ENCODE results near the gene ZBTB44.
A peak's percentile ranks its signal among the peaks of the same experiment; 100 is the strongest.

The ZBTB44 gene

DNA sequence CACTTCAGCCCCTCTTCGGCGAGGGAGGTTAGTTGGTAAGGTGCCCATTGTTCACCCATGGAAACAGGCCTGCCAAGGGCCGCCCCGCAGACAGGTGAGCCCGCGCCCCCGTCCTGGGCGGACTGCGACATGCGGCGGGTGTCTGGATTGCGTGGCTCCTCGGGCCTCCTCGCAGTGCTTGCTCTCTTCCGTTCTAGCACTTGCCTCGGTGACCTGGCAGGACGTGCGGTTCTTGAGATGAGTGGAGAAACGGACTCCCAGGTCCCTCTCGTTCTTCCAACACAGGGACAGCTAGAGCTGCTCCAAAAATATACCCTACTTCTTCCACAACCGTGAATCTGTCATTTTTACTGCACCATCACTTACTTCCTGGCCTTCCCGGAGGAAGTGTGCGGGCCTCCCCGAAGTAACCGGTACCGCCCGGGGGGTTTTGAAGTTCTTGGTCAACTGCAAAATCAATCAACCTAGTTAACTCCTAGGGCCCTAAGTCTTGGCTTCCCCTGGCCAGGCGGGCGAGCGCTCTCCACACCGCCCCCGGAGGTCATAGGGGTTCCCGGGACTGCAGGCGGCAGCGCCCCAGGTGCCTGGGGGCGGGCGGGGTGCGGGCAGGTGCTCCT is 745 bp upstream of the ZBTB44 start:
- TF ChIP-seq, protein P1, sequence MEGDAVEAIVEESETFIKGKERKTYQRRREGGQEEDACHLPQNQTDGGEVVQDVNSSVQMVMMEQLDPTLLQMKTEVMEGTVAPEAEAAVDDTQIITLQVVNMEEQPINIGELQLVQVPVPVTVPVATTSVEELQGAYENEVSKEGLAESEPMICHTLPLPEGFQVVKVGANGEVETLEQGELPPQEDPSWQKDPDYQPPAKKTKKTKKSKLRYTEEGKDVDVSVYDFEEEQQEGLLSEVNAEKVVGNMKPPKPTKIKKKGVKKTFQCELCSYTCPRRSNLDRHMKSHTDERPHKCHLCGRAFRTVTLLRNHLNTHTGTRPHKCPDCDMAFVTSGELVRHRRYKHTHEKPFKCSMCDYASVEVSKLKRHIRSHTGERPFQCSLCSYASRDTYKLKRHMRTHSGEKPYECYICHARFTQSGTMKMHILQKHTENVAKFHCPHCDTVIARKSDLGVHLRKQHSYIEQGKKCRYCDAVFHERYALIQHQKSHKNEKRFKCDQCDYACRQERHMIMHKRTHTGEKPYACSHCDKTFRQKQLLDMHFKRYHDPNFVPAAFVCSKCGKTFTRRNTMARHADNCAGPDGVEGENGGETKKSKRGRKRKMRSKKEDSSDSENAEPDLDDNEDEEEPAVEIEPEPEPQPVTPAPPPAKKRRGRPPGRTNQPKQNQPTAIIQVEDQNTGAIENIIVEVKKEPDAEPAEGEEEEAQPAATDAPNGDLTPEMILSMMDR (IDR thresholded peaks at IDR 0.05) = no peak
- Histone ChIP-seq H3K4me3 (peak overlapping the region; percentile 72 to 87), H3K9me3 (no peaks in the 10 kb centered on the region), H3K36me3 (no peaks in the 10 kb centered on the region), H3K4me1 (peaks cover 0 to 38% (median 18%) of the 10 kb centered on the region in 4 donors), H3K27me3 (no peaks in the 10 kb centered on the region), H3K27ac (peak overlapping the region; percentile 90 to 91)
- peak in 1 of 2 donors; percentile 71 for DNase-seq
- intact Hi-C loops (cut with DNase I; ENCODE audit: low total_unique reads) = loop anchor here (10.0 kb wide), 3 partner anchors 311 to 579 kb away; partner anchors contain the start of gene PRDM10

DNA sequence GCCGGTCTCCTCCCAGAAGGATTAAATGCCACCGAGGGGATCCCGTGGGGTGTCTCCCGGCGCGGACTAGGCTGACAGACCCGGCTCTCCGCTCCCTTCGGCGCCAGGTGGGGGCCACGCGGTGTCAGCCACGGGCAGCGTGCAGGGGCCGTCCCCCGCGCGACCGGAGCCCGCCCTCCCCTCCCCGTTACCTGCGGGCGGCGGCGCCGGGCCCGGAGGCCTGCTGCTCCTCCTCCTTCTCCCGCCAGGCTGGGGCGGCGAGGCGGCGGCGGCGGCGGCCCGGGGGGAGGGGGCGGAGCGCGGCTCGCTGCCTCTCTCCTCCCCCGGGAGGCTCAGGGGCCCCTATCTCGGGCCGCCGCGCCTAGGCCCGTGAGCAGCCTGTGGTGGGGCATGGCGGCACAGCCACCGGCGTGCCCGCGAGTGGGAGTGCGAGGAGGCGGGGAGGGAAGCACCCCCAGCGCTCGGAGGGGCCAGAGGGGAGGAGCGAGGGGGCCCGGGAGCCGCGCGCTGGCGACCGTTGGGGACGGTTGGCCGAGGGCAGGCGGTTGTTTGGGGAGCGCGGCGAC is 450 bp downstream of the ZBTB44 start:
- peak overlapping the region; percentile 90 to 91 for H3K27ac ChIP-seq
- H3K36me3 ChIP-seq = no peaks in the 10 kb centered on the region
- peaks cover 0 to 48% (median 22%) of the 10 kb centered on the region in 4 donors for H3K4me1 ChIP-seq
- no peaks in the 10 kb centered on the region for H3K9me3 ChIP-seq
- intact Hi-C loops (cut with DNase I; ENCODE audit: low total_unique reads) = loop anchor here (10.0 kb wide), 3 partner anchors 309 to 581 kb away; partner anchors contain the start of gene PRDM10
- TF ChIP-seq, protein P1 (IDR thresholded peaks at IDR 0.05) = peak in 1 of 2 experiments; percentile 7
- DNase-seq = peak; percentile 41 to 80
- H3K4me3 ChIP-seq = peak overlapping the region; percentile 72 to 87
- no peaks in the 10 kb centered on the region for H3K27me3 ChIP-seq

GRCh38 chr11:130313383-130314183 is 1.1 kb downstream of the ZBTB44 start:
- no peaks in the 10 kb centered on the region for H3K9me3 ChIP-seq
- intact Hi-C loops (cut with DNase I; ENCODE audit: low total_unique reads) = loop anchor here (10.0 kb wide), 3 partner anchors 309 to 581 kb away; partner anchors contain the start of gene PRDM10
- peaks cover 0 to 49% (median 22%) of the 10 kb centered on the region in 4 donors for H3K4me1 ChIP-seq
- H3K4me3 ChIP-seq = peak overlapping the region; percentile 72 to 87
- peak overlapping the region; percentile 90 to 91 for H3K27ac ChIP-seq
- no peaks in the 10 kb centered on the region for H3K27me3 ChIP-seq
- no peak for DNase-seq
- TF ChIP-seq, protein P1 (IDR thresholded peaks at IDR 0.05) = no peak
- H3K36me3 ChIP-seq = no peaks in the 10 kb centered on the region

- no peaks in the 10 kb centered on the region for H3K9me3 ChIP-seq
- peak overlapping the region in 1 of 2 donors; percentile 23 for H3K27ac ChIP-seq
- TF ChIP-seq, protein P1 (IDR thresholded peaks at IDR 0.05) = no peak
- H3K4me1 ChIP-seq = peaks cover 0 to 49% (median 22%) of the 10 kb centered on the region in 4 donors
- no peaks in the 10 kb centered on the region for H3K27me3 ChIP-seq
- intact Hi-C loops (cut with DNase I; ENCODE audit: low total_unique reads) = loop anchor here (10.0 kb wide), 3 partner anchors 307 to 583 kb away; partner anchors contain the start of gene PRDM10
- DNase-seq = no peak
- H3K36me3 ChIP-seq = peaks cover 0 to 4% (median 0%) of the 10 kb centered on the region in 3 donors
- H3K4me3 ChIP-seq = no peak overlapping the region
Measured at GRCh38 chr11:130312046-130312445, 2.7 kb downstream of the ZBTB44 start.

DNA sequence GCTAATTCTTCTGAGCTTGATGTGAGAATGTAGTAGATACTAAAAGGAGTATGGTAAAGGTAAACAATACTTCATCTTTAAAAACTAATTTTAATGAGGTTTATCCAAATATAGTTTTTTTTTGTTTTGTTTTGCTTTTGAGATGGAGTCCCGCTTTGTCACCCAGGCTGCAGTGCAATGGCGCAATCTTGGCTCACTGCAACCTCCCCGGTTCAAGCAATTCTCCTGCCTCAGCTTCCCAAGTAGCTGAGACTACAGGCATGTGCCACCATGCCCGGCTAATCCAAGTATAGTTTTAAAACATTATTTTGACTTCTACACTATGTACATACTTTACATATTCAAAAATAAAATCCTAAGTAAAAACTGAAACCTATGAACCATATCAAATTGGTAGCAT is 4.1 kb downstream of the ZBTB44 start:
- H3K4me3 ChIP-seq = no peak overlapping the region
- peaks cover 0 to 4% (median 0%) of the 10 kb centered on the region in 3 donors for H3K36me3 ChIP-seq
- DNase-seq = no peak
- H3K27ac ChIP-seq = peak overlapping the region in 1 of 2 donors; percentile 23
- no peaks in the 10 kb centered on the region for H3K9me3 ChIP-seq
- TF ChIP-seq, protein P1 (IDR thresholded peaks at IDR 0.05) = no peak
- intact Hi-C loops (cut with DNase I; ENCODE audit: low total_unique reads) = loop anchor here (10.0 kb wide), 3 partner anchors 306 to 584 kb away; partner anchors contain the start of gene PRDM10
- H3K27me3 ChIP-seq = no peaks in the 10 kb centered on the region
- H3K4me1 ChIP-seq = peaks cover 0 to 49% (median 22%) of the 10 kb centered on the region in 4 donors
